ENCODE results near the gene SNX32. TPM values are rescaled to one million over a fixed set of nuclear protein-coding genes. Genes with fewer than 3 reads are reported as not detected.

SNX32 gene
- total RNA-seq, 1 experiment from 2014 or later, result not detected

DNA sequence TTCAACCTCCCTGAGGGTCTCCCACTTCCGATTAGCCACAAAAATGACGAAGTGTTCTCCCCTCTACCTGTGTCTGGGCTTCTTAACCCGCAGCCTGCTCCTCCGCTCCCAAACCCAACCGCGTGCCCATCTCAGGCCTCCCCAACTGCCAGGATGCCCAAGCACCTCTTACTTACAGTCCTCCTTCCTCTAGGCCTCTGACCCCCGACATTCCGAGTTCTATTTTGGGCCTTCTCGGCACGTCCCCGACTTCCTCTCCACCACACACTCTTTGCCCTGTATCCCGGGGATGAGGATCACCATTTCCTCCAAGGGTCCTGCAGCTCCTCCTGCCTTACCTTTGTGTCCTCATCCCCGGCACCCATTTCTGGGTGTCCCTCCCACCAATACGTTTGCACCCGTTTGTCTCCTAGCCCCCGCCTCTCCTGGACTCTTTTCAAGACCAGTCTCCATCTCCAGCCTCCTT lies 26.1 kb downstream of the SNX32 start:
- TF ChIP-seq CTCF (IDR thresholded peaks at IDR 0.05) (no peak), POLR2AphosphoS5 (IDR thresholded peaks at IDR 0.05; ENCODE audit: low read depth, low read length) (0 out of 2 replicates have a peak, but pooled peaks have one; percentile 8)
- BruUV-seq (replicated peaks), result no TSS peak
- ATAC-seq (peak; percentile 7), DNase-seq (ENCODE audit: low read depth, low spot score) (no peak)
- intact Hi-C loops (cut with micrococcal nuclease; ENCODE audit: unreplicated experiment) (loop anchor here (10.0 kb wide), 1 partner anchor 305 kb away; the partner anchor contains the start of gene LTBP3), in situ Hi-C loops (cut with HindIII; ENCODE audit: low pct_unique_long_range_greater_than_20kb, low sequenced_read_pairs) (no loop called here)
- no peaks in the 10 kb centered on the region for H3K9me3 ChIP-seq (ENCODE audit: control insufficient read depth, insufficient read depth, low read depth, low read length)
- peaks cover 20% of the 10 kb centered on the region for H3K36me3 ChIP-seq (ENCODE audit: control insufficient read depth, insufficient read depth, low read length)
- H3K4me1 ChIP-seq (ENCODE audit: control insufficient read depth, insufficient read depth, low read length), result peaks cover 40% of the 10 kb centered on the region
- peak overlapping the region; percentile 98 for H3K27ac ChIP-seq (ENCODE audit: low read length)
- ChIA-PET POLR2A (interaction anchor here (0.6 to 1.9 kb wide), 13 partner anchors 8 to 292 kb away, joined by 3 to 10 read pairs (median 4); partner anchors contain the start of genes CCDC85B, FIBP, KAT5 and SF3B2), CTCF (interaction anchor here (0.8 to 3.3 kb wide), 7 partner anchors 9 to 42 kb away, joined by 3 to 22 read pairs (median 4); partner anchors contain the start of genes CCDC85B and FIBP)
- no peaks in the 10 kb centered on the region for H3K27me3 ChIP-seq (ENCODE audit: control insufficient read depth, insufficient read depth, low read length)
- peak overlapping the region; percentile 85 to 99 for H3K4me3 ChIP-seq (ENCODE audit: low read depth in 2 of 2, low read length in 2 of 2)

DNA sequence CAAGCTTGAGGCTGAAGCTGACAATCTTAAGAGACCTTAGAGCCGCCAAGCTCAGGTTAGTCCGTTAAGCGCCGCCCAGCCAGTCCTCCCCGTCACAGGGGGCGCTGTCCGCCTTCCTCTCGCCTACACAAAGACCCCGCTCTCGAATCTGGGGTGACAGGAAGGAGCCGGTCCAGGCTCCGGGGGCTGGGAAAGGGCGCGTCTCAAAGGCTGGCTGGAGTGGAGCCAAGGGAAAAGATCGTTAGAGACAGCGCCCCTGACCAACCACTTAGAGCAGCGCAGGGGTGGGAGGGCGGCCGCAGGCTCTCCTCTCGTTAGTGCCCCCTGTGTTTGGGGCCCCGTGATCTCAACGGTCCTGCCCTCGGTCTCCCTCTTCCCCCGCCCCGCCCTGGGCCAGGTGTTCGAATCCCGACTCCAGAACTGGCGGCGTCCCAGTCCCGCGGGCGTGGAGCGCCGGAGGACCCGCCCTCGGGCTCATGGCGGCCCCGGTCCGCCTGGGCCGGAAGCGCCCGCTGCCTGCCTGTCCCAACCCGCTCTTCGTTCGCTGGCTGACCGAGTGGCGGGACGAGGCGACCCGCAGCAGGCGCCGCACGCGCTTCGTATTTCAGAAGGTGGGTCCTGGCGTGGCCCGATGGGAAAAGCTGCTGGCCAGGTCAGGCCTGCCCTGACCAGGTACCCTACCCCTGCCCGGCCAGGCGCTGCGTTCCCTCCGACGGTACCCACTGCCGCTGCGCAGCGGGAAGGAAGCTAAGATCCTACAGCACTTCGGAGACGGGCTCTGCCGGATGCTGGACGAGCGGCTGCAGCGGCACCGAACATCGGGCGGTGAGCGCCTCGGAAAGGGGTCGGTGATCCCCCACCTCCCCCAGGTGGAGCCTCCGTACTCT lies 26.8 kb downstream of the SNX32 start, which contains the start of gene MUS81:
TSS of gene MUS81 (plus strand) at position 156 of the 887 bp plus-strand sequence. CDS start at position 477, 321 bp downstream.
- ChIA-PET CTCF (interaction anchor here (0.8 to 3.3 kb wide), 7 partner anchors 8 to 42 kb away, joined by 3 to 22 read pairs (median 4); partner anchors contain the start of genes CCDC85B and FIBP), POLR2A (interaction anchor here (0.6 to 1.9 kb wide), 10 partner anchors 9 to 192 kb away, joined by 3 to 10 read pairs (median 4); partner anchors contain the start of genes CCDC85B, FIBP, KAT5 and SF3B2)
- BruUV-seq (replicated peaks), result no TSS peak
- intact Hi-C loops (cut with micrococcal nuclease; ENCODE audit: unreplicated experiment), result no loop called here
- TF ChIP-seq CTCF (IDR thresholded peaks at IDR 0.05), result peak; percentile 97; the same call in 1 of the 2 replicates
- TF ChIP-seq, protein P1, sequence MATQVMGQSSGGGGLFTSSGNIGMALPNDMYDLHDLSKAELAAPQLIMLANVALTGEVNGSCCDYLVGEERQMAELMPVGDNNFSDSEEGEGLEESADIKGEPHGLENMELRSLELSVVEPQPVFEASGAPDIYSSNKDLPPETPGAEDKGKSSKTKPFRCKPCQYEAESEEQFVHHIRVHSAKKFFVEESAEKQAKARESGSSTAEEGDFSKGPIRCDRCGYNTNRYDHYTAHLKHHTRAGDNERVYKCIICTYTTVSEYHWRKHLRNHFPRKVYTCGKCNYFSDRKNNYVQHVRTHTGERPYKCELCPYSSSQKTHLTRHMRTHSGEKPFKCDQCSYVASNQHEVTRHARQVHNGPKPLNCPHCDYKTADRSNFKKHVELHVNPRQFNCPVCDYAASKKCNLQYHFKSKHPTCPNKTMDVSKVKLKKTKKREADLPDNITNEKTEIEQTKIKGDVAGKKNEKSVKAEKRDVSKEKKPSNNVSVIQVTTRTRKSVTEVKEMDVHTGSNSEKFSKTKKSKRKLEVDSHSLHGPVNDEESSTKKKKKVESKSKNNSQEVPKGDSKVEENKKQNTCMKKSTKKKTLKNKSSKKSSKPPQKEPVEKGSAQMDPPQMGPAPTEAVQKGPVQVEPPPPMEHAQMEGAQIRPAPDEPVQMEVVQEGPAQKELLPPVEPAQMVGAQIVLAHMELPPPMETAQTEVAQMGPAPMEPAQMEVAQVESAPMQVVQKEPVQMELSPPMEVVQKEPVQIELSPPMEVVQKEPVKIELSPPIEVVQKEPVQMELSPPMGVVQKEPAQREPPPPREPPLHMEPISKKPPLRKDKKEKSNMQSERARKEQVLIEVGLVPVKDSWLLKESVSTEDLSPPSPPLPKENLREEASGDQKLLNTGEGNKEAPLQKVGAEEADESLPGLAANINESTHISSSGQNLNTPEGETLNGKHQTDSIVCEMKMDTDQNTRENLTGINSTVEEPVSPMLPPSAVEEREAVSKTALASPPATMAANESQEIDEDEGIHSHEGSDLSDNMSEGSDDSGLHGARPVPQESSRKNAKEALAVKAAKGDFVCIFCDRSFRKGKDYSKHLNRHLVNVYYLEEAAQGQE (IDR thresholded peaks at IDR 0.05; ENCODE audit: insufficient read depth in 1 of 2, low read depth in 2 of 2, low read length in 1 of 2), result peak in 1 of 2 experiments; percentile 26; a peak in 1 of 4 replicates
- peak; percentile 69; the same call in 1 of the 2 replicates for TF ChIP-seq TCF7L2 (IDR thresholded peaks at IDR 0.05; ENCODE audit: low read depth, low read length)
- peak; percentile 89; the same call in 1 of the 2 replicates for TF ChIP-seq SIN3A (IDR thresholded peaks at IDR 0.05; ENCODE audit: borderline replicate concordance, insufficient read depth, low read depth, low read length)
- TF ChIP-seq POLR2AphosphoS5 (IDR thresholded peaks at IDR 0.05; ENCODE audit: low read depth, low read length), result peak; percentile 85; the same call in 1 of the 2 replicates
- DNase-seq (ENCODE audit: low read depth, low spot score), result peak; percentile 94
- H3K4me1 ChIP-seq (ENCODE audit: control insufficient read depth, insufficient read depth, low read length), result peaks cover 33% of the 10 kb centered on the region
- no peaks in the 10 kb centered on the region for H3K27me3 ChIP-seq (ENCODE audit: control insufficient read depth, insufficient read depth, low read length)
- in situ Hi-C loops (cut with HindIII; ENCODE audit: low pct_unique_long_range_greater_than_20kb, low sequenced_read_pairs), result no loop called here
- H3K36me3 ChIP-seq (ENCODE audit: control insufficient read depth, insufficient read depth, low read length), result peaks cover 13% of the 10 kb centered on the region
- H3K9me3 ChIP-seq (ENCODE audit: control insufficient read depth, insufficient read depth, low read depth, low read length), result no peaks in the 10 kb centered on the region
- H3K27ac ChIP-seq (ENCODE audit: low read length), result peak within 1 kb of the TSS; percentile 98
- H3K4me3 ChIP-seq (ENCODE audit: low read depth in 2 of 2, low read length in 2 of 2), result peak within 1 kb of the TSS; percentile 85 to 99
- peak; percentile 67 for ATAC-seq

Data from Panc1 (cell line).